K562 (cell line): Measurements from ENCODE around the gene SERPIND1. TPM values are rescaled to one million over a fixed set of nuclear protein-coding genes. Genes with fewer than 3 reads are reported as not detected.

ENCODE experiments used
- BDP1 ChIP-seq: IDR thresholded peaks from 3 replicates; pipeline ENCODE4 v1.6.1; 2011; ENCODE audit not compliant: insufficient read length, insufficient read depth
- EZH2 ChIP-seq: IDR thresholded peaks from 2 replicates; pipeline ENCODE4 v1.6.1; 2012; ENCODE audit warnings: low read depth, mild to moderate bottlenecking, inconsistent platforms, low read length, borderline replicate concordance
- FOXP1 ChIP-seq: sonication (generic); formaldehyde crosslinking; IDR thresholded peaks from 2 replicates; pipeline ENCODE4 v1.8.0; 2022; ENCODE audit warnings: mild to moderate bottlenecking, missing genetic modification reagents
- GATA2 ChIP-seq: sonication (generic); formaldehyde crosslinking; IDR thresholded peaks from 2 replicates; pipeline ENCODE4 v1.4.0; 2020; ENCODE audit warnings: mild to moderate bottlenecking, missing genetic modification reagents
- GATAD2A ChIP-seq: fragments of 450-650 bp; IDR thresholded peaks from 2 replicates; pipeline ENCODE4 v1.6.1; 2017
- LCOR ChIP-seq: sonication (generic); formaldehyde crosslinking; IDR thresholded peaks from 2 replicates; pipeline ENCODE4 v1.8.0; 2022; ENCODE audit warnings: mild to moderate bottlenecking, missing genetic modification reagents
- POLR3A ChIP-seq: IDR thresholded peaks from 2 replicates; pipeline ENCODE4 v1.6.1; 2011; ENCODE audit warnings: borderline replicate concordance, mild to moderate bottlenecking, moderate library complexity; ENCODE audit not compliant: insufficient read length, insufficient read depth; ENCODE audit errors: extremely low read depth
- RB1 ChIP-seq: fragments of 450-650 bp; IDR thresholded peaks from 2 replicates; pipeline ENCODE4 v1.6.1; 2017; ENCODE audit warnings: low read depth, mild to moderate bottlenecking
- SNRNP70 ChIP-seq: fragments of 200-400 bp; formaldehyde crosslinking; optimal IDR thresholded peaks from 2 replicates; pipeline ENCODE3; 2017; ENCODE audit warnings: low read depth, low read length
- ZNF184 ChIP-seq: sonication (generic); formaldehyde crosslinking; IDR thresholded peaks from 2 replicates; pipeline ENCODE4 v1.5.0; 2020; ENCODE audit warnings: missing genetic modification reagents
- ZNF507 ChIP-seq: conservative IDR thresholded peaks from 2 replicates; pipeline ENCODE4 v1.6.1; 2017; ENCODE audit warnings: missing genetic modification characterization, missing compliant biosample characterization
- polyA plus RNA-seq, 8 experiments: library from polyadenylated mRNA; depleted of rRNA in 4 of 8; stranded (reverse) in 5 of 8; unstranded in 3 of 8; fragments of >200 nt; fragmentation: Nextera tagmentation in 2 of 8; fragmentation: Illumina TruSeq in 1 of 8; extraction: Ambion mirVana in 2 of 8; extraction: Trizol in 1 of 8; gene quantifications; 2 replicates each; pipeline versions ENCODE4 v1.2.1 to v1.2.3, GENCODE V29; 2011 to 2014; ENCODE audit warnings: inconsistent platforms in 1 of 8, missing spikeins in 1 of 8
- total RNA-seq, 7 experiments: library from RNA; depleted of rRNA in 6 of 7; stranded (reverse); fragments of >200 nt in 6 of 7; fragmentation: Illumina TruSeq in 2 of 7; extraction: Trizol in 2 of 7; gene quantifications; 2 replicates each; pipeline versions ENCODE4 v1.2.1 to v1.2.3, GENCODE V29; 2011 to 2021; ENCODE audit warnings: low replicate concordance in 1 of 7
- TF ChIP-seq, protein P1 (sequence below), 2 experiments: fragments of 450-650 bp in 1 of 2; IDR thresholded peaks; 2 replicates each; pipeline ENCODE4 v1.6.1; 2011 to 2017; ENCODE audit warnings: low read depth in 2 of 2, antibody characterized with exemption in 1 of 2, borderline replicate concordance in 1 of 2, low read length in 1 of 2, mild to moderate bottlenecking in 1 of 2, mixed read lengths in 1 of 2; ENCODE audit not compliant: control insufficient read depth in 1 of 2
- TF ChIP-seq, protein P2 (sequence below): fragments of 250-450 bp; sonication (Bioruptor Pico); IDR thresholded peaks from 2 replicates; pipeline ENCODE4 v1.5.0; 2021; ENCODE audit warnings: mild to moderate bottlenecking, borderline replicate concordance
- TF ChIP-seq, protein P3 (sequence below): fragments of 250-450 bp; sonication (Bioruptor Pico); IDR thresholded peaks from 2 replicates; pipeline ENCODE4 v1.4.0; 2020; ENCODE audit warnings: mild to moderate bottlenecking, moderate library complexity
- TF ChIP-seq, protein P4 (sequence below): fragments of 450-650 bp; formaldehyde crosslinking; IDR thresholded peaks from 2 replicates; pipeline ENCODE4 v1.4.0; 2022; ENCODE audit warnings: missing genetic modification characterization

Gene SERPIND1
- total and polyA plus RNA-seq, 9 of the 15 experiments (the other 6 are each of a cell fraction or from before 2014, with no cell fraction given): 0.04 to 0.11 (median 0.09) TPM; not detected in 6

DNA sequence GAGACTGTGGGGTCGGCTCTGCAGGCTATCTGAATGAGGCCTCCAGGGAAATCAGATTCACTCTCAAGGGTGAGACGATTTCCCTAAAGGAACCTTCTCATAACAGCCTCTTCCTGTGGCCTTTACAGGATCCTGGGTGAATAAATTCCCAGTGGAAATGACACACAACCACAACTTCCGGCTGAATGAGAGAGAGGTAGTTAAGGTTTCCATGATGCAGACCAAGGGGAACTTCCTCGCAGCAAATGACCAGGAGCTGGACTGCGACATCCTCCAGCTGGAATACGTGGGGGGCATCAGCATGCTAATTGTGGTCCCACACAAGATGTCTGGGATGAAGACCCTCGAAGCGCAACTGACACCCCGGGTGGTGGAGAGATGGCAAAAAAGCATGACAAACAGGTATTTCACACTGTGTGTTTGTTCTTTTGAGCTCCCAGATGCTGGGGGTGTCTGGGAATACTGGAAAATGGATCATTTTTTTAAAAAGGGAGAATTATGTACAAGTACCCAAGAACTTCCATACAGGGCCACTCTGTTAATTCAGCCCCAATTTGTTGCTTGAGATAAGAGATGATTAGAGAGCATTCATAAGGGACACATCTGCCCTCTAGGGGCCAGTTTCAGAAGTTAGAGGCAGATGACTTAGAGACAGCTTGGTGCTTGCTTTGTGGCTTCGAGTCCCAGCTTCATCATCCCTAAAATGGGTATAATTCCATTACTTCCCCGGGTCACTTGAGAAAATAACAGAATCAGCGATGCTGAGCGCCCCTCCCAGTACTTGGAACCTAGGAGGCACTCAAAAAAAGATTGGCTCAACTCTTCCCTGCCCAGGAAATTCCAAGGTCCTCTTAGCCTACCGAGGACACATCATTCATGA is 10.2 kb downstream of the SERPIND1 start (continued):
- TF ChIP-seq, protein P1, sequence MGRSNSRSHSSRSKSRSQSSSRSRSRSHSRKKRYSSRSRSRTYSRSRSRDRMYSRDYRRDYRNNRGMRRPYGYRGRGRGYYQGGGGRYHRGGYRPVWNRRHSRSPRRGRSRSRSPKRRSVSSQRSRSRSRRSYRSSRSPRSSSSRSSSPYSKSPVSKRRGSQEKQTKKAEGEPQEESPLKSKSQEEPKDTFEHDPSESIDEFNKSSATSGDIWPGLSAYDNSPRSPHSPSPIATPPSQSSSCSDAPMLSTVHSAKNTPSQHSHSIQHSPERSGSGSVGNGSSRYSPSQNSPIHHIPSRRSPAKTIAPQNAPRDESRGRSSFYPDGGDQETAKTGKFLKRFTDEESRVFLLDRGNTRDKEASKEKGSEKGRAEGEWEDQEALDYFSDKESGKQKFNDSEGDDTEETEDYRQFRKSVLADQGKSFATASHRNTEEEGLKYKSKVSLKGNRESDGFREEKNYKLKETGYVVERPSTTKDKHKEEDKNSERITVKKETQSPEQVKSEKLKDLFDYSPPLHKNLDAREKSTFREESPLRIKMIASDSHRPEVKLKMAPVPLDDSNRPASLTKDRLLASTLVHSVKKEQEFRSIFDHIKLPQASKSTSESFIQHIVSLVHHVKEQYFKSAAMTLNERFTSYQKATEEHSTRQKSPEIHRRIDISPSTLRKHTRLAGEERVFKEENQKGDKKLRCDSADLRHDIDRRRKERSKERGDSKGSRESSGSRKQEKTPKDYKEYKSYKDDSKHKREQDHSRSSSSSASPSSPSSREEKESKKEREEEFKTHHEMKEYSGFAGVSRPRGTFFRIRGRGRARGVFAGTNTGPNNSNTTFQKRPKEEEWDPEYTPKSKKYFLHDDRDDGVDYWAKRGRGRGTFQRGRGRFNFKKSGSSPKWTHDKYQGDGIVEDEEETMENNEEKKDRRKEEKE (IDR thresholded peaks at IDR 0.05; ENCODE audit: borderline replicate concordance in 1 of 2, control insufficient read depth in 1 of 2, low read depth in 2 of 2, low read length in 1 of 2): no peak
- TF ChIP-seq GATAD2A (no peak), POLR3A (no peak), SNRNP70 (no peak), EZH2 (no peak), RB1 (no peak), ZNF507 (tag) (no peak), LCOR (CRISPR knock-in tag) (no peak), FOXP1 (CRISPR knock-in tag) (no peak), GATA2 (CRISPR knock-in tag) (no peak), BDP1 (no peak), ZNF184 (CRISPR knock-in tag) (no peak)
- TF ChIP-seq, protein P2, sequence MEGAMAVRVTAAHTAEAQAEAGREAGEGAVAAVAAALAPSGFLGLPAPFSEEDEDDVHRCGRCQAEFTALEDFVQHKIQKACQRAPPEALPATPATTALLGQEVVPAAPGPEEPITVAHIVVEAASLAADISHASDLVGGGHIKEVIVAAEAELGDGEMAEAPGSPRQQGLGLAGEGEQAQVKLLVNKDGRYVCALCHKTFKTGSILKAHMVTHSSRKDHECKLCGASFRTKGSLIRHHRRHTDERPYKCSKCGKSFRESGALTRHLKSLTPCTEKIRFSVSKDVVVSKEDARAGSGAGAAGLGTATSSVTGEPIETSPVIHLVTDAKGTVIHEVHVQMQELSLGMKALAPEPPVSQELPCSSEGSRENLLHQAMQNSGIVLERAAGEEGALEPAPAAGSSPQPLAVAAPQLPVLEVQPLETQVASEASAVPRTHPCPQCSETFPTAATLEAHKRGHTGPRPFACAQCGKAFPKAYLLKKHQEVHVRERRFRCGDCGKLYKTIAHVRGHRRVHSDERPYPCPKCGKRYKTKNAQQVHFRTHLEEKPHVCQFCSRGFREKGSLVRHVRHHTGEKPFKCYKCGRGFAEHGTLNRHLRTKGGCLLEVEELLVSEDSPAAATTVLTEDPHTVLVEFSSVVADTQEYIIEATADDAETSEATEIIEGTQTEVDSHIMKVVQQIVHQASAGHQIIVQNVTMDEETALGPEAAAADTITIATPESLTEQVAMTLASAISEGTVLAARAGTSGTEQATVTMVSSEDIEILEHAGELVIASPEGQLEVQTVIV (CRISPR knock-in tag): no peak
- TF ChIP-seq, protein P3, sequence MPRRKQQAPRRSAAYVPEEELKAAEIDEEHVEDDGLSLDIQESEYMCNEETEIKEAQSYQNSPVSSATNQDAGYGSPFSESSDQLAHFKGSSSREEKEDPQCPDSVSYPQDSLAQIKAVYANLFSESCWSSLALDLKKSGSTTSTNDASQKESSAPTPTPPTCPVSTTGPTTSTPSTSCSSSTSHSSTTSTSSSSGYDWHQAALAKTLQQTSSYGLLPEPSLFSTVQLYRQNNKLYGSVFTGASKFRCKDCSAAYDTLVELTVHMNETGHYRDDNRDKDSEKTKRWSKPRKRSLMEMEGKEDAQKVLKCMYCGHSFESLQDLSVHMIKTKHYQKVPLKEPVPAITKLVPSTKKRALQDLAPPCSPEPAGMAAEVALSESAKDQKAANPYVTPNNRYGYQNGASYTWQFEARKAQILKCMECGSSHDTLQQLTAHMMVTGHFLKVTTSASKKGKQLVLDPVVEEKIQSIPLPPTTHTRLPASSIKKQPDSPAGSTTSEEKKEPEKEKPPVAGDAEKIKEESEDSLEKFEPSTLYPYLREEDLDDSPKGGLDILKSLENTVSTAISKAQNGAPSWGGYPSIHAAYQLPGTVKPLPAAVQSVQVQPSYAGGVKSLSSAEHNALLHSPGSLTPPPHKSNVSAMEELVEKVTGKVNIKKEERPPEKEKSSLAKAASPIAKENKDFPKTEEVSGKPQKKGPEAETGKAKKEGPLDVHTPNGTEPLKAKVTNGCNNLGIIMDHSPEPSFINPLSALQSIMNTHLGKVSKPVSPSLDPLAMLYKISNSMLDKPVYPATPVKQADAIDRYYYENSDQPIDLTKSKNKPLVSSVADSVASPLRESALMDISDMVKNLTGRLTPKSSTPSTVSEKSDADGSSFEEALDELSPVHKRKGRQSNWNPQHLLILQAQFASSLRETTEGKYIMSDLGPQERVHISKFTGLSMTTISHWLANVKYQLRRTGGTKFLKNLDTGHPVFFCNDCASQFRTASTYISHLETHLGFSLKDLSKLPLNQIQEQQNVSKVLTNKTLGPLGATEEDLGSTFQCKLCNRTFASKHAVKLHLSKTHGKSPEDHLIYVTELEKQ (CRISPR knock-in tag): peak; percentile 68; the same call in 1 of the 2 replicates
- TF ChIP-seq, protein P4, sequence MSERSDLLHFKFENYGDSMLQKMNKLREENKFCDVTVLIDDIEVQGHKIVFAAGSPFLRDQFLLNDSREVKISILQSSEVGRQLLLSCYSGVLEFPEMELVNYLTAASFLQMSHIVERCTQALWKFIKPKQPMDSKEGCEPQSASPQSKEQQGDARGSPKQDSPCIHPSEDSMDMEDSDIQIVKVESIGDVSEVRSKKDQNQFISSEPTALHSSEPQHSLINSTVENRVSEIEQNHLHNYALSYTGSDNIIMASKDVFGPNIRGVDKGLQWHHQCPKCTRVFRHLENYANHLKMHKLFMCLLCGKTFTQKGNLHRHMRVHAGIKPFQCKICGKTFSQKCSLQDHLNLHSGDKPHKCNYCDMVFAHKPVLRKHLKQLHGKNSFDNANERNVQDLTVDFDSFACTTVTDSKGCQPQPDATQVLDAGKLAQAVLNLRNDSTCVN (CRISPR knock-in tag): no peak
